Activated CD4-positive, CD25-positive, alpha-beta regulatory T cell treated with anti-CD3 and anti-CD28 coated beads, Interleukin-2, amount 50 U/mL, for 72 hours (primary cell): ENCODE results near the gene DNAH8.

Experiments
- DNase-seq: peaks from one replicate; pipeline ENCODE4 v3.0.0; 2021

DNAH8 gene

DNA sequence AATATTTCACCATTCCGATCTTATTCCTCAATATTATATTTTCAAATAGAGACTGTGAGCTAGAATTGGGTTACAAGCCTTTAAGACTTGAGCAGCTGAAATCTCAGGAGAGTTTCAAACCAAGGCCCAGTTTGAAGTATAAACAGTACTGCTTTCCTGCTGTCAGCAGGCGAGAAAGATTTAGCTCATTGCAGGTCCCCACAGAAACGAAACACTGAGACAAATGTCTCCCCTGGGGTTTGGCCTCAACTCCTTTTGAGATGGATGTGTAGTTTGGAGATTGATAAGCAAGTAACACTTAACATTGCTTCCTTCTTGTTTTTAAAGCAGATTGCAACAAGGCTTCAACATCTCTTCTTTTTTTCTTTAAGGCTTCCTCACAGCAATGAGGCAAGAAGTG is 311.1 kb downstream of the DNAH8 start:
- no peak for DNase-seq

DNA sequence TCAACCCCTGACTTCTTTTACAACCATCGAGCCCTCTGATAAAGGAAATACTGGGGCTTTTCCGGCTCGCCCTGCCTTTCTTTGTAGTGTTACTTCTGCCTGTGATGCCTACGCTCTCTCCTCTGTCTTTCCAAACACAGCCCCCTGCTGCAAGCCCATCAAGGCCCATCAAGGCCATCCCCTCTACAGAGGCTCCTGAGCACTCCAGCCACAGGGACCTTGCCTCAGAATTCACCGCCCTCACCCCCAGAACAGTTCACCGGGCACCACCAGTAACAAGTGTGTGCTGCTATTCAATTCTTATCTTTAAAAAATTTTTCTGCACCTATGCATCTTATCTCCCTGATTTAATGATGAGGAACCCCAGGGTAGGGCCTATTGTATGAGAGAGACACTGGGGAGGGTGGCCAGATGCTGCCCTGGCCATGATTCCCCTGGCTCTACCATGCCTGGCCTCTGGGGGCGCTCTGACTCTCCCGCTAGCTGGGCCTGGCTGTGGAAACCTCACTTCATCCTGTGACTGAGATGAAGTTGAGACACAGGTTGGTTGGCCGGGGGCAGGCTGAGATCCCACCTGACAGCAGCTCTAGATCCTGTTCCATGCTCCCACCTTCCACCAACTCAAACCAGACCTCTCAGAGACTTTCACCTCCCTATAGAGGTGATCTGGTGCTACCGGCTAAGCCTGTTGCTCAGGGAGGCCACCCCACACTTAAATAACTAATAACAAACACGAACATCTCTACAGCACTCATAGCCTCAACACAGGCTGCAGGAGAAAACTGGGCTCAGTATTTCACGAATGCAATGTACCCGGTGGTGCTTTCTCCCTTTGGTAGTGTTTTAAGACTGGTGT is 314.3 kb downstream of the DNAH8 start:
- peak; percentile 71 for DNase-seq

DNA sequence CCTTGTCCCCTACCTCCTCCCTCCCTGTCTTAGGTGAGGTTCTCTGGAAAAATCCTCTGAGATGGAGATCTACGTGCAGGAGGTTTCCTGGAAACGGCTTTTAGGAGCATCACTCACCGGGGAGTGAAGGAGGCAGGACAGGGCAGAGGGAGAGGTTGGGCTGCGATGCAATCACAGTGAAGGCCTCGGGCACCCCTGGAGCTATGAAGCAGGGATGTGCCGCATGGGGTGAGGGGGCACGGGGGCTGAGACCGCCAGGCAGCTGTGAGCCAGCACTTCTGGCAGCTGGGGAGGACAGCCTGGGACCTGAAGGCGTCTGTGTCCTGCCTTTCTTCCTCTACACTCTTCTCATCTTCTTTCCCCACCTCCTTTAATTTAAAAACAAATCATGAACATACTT is 320.6 kb downstream of the DNAH8 start:
- no peak for DNase-seq

DNA sequence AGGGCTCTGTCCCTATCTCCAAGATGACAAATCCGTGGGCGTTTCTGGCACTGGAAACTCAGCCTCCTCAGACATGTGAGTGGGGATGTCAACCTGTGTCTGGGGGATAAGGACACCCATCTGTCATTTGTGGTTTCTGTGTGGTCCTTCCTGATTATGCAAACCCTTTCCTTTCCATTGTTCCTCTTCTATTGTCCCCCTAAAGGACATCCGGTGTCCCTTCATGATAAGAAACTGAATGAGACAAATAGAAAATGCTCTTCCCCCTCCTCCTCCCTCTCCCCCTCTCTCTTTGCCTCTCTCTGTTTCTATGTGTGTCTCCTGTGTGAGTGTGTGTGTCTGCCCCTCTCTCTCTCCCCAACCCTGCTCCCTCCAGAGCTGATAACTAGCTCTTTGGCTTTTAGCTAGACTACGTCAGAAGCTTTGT is 322.0 kb downstream of the DNAH8 start:
- no peak for DNase-seq

- DNase-seq = no peak
Measured at GRCh38 chr6:39037707-39038106, 322.6 kb downstream of the DNAH8 start.

- DNase-seq = no peak
Measured at GRCh38 chr6:39040080-39040673, 325.1 kb downstream of the DNAH8 start.

DNA sequence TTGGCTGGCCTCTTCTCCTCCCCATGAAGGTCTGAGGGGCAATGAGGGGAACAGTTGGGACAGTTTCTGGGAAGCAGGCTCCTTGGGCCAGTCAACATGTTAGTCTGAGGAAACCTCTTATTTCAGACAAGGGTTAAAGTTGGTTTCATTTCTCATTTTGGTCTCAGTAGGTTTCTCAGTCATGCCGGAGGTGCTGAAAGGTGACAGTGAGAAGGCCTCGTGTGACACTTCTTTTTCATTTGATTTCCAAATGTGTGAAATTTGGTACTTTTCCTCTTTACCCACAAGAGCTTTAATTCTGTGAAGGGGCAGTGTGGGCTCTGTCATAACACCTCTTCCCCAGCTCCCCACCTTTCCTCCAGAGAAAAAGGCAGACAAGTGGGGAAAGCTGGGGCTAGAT is 326.0 kb downstream of the DNAH8 start:
- no peak for DNase-seq

GRCh38 chr6:39043776-39044175 is 328.7 kb downstream of the DNAH8 start:
- no peak for DNase-seq

DNA sequence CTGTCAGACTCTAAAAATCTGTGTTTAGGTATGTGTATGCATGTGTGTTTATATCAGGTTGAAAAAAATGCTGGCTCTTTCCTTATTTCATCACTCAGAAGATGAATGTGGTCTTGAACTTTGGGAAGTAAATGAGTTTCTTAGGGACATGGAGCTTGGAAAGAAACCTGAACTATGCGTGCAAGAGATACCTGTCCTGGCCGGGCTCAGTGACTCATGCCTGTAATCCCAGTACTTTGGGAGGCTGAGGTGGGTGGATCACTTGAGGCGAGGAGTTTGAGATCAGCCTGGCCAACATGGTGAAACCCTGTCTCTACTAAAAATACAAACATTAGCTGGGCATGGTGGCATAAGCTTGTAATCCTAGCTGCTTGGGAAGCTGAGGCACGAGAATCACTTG is 329.1 kb downstream of the DNAH8 start:
- no peak for DNase-seq

GRCh38 chr6:39047434-39048327 is 332.6 kb downstream of the DNAH8 start:
- no peak for DNase-seq

DNA sequence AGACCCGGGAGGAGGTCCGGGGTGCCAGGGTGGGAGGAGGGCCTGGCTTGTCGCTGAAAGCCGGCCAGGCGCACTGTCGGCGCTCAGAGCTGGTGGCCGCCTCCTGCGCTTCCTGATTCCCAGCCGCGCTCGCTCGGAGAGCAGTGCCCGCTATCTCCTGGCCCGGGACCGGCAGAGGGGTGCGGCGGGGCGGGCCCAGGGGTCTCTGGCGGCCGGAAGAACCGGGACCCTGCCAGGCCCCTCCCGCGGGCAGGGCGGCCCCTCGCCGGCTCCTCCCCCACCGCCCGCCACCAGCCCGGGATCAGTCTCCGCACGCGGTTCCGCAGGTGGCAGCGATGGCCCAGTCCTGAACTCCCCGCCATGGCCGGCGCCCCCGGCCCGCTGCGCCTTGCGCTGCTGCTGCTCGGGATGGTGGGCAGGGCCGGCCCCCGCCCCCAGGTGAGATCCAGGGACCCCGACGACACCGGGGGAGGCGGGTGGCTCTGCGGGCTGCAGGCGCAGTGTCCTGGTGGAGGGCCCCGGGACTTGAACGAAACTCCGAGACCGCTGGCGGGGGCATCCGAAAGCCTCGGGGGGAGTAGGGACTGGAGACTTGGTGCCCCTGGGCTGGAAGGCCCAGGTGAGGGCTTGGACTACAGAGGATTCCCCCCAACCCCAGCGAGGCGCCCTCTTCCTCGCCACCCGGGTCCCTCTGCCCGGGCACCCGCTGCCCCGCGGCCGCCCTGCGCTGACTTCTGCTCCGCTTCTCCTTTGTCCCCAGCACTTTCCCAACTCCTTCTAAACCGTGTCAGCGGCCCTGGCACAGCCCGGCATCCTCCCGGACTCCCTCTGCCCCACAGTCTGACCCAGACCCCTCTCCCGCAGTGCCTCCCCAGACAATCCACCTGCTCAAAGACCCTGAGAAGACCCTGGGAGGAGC is 333.6 kb downstream of the DNAH8 start, which contains the start of gene GLP1R:
Gene GLP1R, plus strand, starts transcription at position 301 of the 919 bp plus-strand sequence. Its CDS starts 60 bp downstream, at position 361.
- no peak for DNase-seq

- DNase-seq = no peak
Measured at GRCh38 chr6:39049575-39050283, 334.6 kb downstream of the DNAH8 start.

GRCh38 chr6:39050453-39051112 is 335.5 kb downstream of the DNAH8 start:
- DNase-seq = no peak

- no peak for DNase-seq
Measured at GRCh38 chr6:39051399-39052122, 336.4 kb downstream of the DNAH8 start.

GRCh38 chr6:39053016-39053624 is 338.0 kb downstream of the DNAH8 start:
- DNase-seq = no peak

GRCh38 chr6:39053854-39054576 is 338.9 kb downstream of the DNAH8 start:
- DNase-seq = peak; percentile 15

DNA sequence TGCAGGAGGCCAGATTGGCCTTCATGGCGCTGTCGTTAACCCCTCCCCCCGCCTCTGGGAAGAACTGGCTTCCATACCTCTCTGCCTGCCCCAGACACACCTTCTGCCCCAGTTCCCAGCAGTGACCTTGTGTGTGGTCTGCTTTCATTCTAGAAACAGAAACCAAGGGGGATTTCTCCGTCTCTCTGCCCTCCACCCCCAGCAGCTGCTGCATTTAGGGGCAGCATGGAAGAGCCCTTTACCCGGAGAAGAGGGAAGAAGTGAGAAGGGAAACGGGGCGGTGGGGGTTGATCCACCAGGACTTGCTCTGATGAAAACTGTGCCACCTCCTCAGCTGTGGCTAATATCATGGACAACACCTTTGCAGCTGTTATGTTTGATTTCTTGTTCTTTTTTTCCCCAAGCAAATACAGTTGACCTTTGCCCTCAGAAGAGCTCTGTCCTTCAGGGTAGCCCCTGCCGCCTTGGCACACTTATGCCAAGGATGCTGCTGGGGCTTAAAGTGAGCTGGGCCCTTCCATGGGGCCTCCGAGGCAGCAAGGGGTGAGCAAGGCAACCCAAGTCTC is 339.5 kb downstream of the DNAH8 start:
- DNase-seq = no peak

- DNase-seq = no peak
Measured at GRCh38 chr6:39055661-39056060, 340.6 kb downstream of the DNAH8 start.

DNA sequence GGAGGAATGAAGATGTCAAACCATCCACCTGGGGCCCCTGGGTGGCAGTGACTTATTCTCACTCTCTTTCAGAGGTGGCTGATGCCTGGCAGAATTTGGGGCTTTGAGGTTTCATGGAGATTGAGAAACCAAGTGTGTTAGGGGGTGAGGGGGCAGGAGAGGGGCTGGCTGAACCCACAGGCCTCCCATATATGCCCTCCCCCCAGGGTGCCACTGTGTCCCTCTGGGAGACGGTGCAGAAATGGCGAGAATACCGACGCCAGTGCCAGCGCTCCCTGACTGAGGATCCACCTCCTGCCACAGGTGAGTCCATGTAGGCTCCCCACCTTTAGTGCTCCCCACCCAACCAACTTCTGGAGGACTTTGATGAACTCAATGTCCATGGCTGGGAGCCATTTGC is 341.1 kb downstream of the DNAH8 start:
- peak; percentile 9 for DNase-seq
